Natural killer cell (primary cell): ENCODE results near the gene MACIR. TPM values are rescaled to one million over a fixed set of nuclear protein-coding genes. Genes with fewer than 3 reads are reported as not detected.

ENCODE experiments used
- ATAC-seq, 3 donors: fragments of 150-1000 bp in 2 of 3; fragments of 200-7000 bp in 1 of 3; cut with Tn5 transposase; 1 replicate in 1 of 3; 2 replicates in 2 of 3; pipeline ENCODE4 v1.10.0; 2021; ENCODE audit warnings: mild to moderate bottlenecking in 2 of 3, moderate library complexity in 2 of 3
- DNase-seq, 2 donors: peaks; one replicate each; pipeline versions ENCODE4 v3.0.0 to v3.0.0-alpha.2; 2013 to 2021; ENCODE audit warnings: mixed read lengths in 1 of 2
- H3K27ac ChIP-seq: one replicate; pipeline ENCODE4 v1.5.1; 2013; ENCODE audit warnings: mild to moderate bottlenecking, low read length
- H3K27me3 ChIP-seq: one replicate; pipeline ENCODE4 v1.6.1; 2013; ENCODE audit warnings: low read length; ENCODE audit not compliant: control insufficient read depth, insufficient read depth
- H3K36me3 ChIP-seq: one replicate; pipeline ENCODE4 v1.6.1; 2013; ENCODE audit warnings: low read length; ENCODE audit not compliant: control insufficient read depth, insufficient read depth
- H3K4me1 ChIP-seq: one replicate; pipeline ENCODE4 v1.6.1; 2013; ENCODE audit warnings: low read length; ENCODE audit not compliant: control insufficient read depth, insufficient read depth
- H3K4me3 ChIP-seq: one replicate; pipeline ENCODE4 v1.5.1; 2013; ENCODE audit warnings: low read length
- H3K9me3 ChIP-seq: one replicate; pipeline ENCODE4 v1.6.1; 2013; ENCODE audit warnings: low read length; ENCODE audit not compliant: control insufficient read depth, insufficient read depth
- H3K27ac Mint-ChIP-seq, 2 donors: one replicate each; pipeline ENCODE4 v1.8.0; 2022; ENCODE audit warnings: mild to moderate bottlenecking in 2 of 2, mixed read lengths in 2 of 2, moderate library complexity in 1 of 2
- H3K27me3 Mint-ChIP-seq, 2 donors: one replicate each; pipeline ENCODE4 v1.8.0; 2022; ENCODE audit warnings: low read depth in 2 of 2, mixed read lengths in 2 of 2
- H3K36me3 Mint-ChIP-seq: one replicate; pipeline ENCODE4 v1.8.0; 2022; ENCODE audit warnings: mixed read lengths
- H3K4me1 Mint-ChIP-seq, 2 donors: one replicate each; pipeline ENCODE4 v1.8.0; 2022; ENCODE audit warnings: mixed read lengths in 2 of 2
- H3K4me3 Mint-ChIP-seq: one replicate; pipeline ENCODE4 v1.8.0; 2022; ENCODE audit warnings: mild to moderate bottlenecking, moderate library complexity, mixed read lengths
- H3K9me3 Mint-ChIP-seq, 2 donors: one replicate each; pipeline ENCODE4 v1.8.0; 2022; ENCODE audit warnings: mixed read lengths in 2 of 2
- CTCF ChIP-seq: fragments of 200-600 bp; IDR thresholded peaks from one replicate; pipeline ENCODE4 v1.8.0; 2022; ENCODE audit warnings: antibody characterized with exemption
- WGBS: methylation state at CpG from one replicate; pipeline ENCODE4 v1.1.7; 2013; ENCODE audit warnings: missing lambda C conversion rate; ENCODE audit not compliant: insufficient coverage; 5-methylcytosine and 5-hydroxymethylcytosine counted together
- intact Hi-C: fragments of 100-400 bp; cut with micrococcal nuclease; formaldehyde crosslinking; loops from one replicate; pipeline ENCODE4 v1.14.2; 2022
- total RNA-seq, 4 donors: library from RNA; stranded (reverse); fragments of 120-200 nt in 1 of 4; gene quantifications; one replicate each; pipeline versions ENCODE4 v1.2.3 to v1.2.4, GENCODE V29; 2013 to 2022

MACIR gene
- 1 to 10 TPM; 1.5 to 5.3 (median 2.7) TPM for total RNA-seq
- total RNA-seq (2013) = 5.7 TPM

GRCh38 chr5:103258368-103258956 lies at the start of gene MACIR:
MACIR (plus strand) TSS chr5:103258763; CDS start chr5:103275920, 17,157 bp downstream.
- Mint-ChIP-seq H3K27me3 (peaks cover 7% of the 10 kb centered on the region in 2 donors), H3K4me3 (peak within 1 kb of the TSS; percentile 93), H3K27ac (peak within 1 kb of the TSS; percentile 62 to 79), H3K9me3 (no peaks in the 10 kb centered on the region), H3K4me1 (peaks cover 10 to 16% of the 10 kb centered on the region in 2 donors), H3K36me3 (no peaks in the 10 kb centered on the region)
- intact Hi-C loops = loop anchor here (1.0 kb wide), 1 partner anchor 138 kb away; the partner anchor contains the start of genes GIN1 and PPIP5K2
- H3K4me1 ChIP-seq = peaks cover 5% of the 10 kb centered on the region
- WGBS = under 1% methylated on average over 45 of the region's 45 CpGs
- no peaks in the 10 kb centered on the region for H3K36me3 ChIP-seq
- peaks cover 3% of the 10 kb centered on the region for H3K27me3 ChIP-seq
- TF ChIP-seq CTCF = no peak
- H3K9me3 ChIP-seq = no peaks in the 10 kb centered on the region
- DNase-seq (peak; percentile 86 to 97), ATAC-seq (peak; percentile 94 to 98 (median 94))
- H3K4me3 ChIP-seq = peak within 1 kb of the TSS; percentile 67
- H3K27ac ChIP-seq = peak within 1 kb of the TSS; percentile 49

DNA sequence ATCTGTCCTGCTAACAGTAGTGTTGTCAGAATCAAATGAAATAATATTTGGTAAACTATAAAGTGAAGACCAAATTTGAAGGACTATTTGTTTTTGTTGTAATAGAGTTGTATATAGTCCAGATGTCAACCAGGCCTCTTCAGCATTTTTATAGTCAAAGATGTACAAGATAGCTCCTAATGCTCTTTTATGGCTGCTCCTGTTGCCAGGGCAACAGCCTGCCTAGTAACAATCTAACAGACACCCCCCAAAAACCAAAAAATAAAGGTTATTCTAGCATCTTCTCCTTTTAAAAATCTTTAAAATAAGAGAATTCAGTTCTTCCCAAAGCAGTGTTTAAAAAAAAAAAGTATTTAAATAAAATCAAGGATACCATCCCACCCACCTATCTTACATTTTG lies 49.5 kb upstream of the MACIR start:
- no peak overlapping the region for H3K27ac ChIP-seq
- no peaks in the 10 kb centered on the region for H3K9me3 Mint-ChIP-seq
- no peaks in the 10 kb centered on the region for H3K27me3 ChIP-seq
- no peaks in the 10 kb centered on the region for H3K9me3 ChIP-seq
- peaks cover 4% of the 10 kb centered on the region for H3K36me3 ChIP-seq
- no peaks in the 10 kb centered on the region for H3K4me1 ChIP-seq
- no peaks in the 10 kb centered on the region for H3K27me3 Mint-ChIP-seq
- H3K36me3 Mint-ChIP-seq = peaks cover 13% of the 10 kb centered on the region
- peaks cover 14 to 16% of the 10 kb centered on the region in 2 donors for H3K4me1 Mint-ChIP-seq
- ATAC-seq (no peak), DNase-seq (no peak)
- intact Hi-C loops = no loop called here
- TF ChIP-seq CTCF = no peak
- no peak overlapping the region for H3K4me3 ChIP-seq
- H3K4me3 Mint-ChIP-seq = no peak overlapping the region
- H3K27ac Mint-ChIP-seq = no peak overlapping the region

DNA sequence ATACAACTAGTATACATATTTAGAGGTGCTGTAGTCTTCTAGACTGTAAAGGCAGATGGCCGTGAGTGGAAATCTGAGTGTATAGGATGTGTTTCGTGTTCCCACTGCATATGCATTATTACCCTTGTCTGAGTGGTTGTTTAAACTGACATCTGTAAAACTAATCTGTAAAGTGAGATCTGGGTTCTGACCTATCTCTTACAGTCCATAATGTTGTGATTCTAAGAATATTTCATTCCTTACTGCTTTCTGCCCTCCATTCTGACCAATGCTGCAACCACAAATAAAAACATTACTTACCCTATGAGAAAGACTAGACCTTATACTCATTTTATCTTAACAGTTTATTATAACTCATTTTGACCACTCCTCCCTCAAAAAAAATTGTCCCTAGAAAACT lies 47.6 kb upstream of the MACIR start:
- Histone ChIP-seq H3K27me3 (no peaks in the 10 kb centered on the region), H3K9me3 (no peaks in the 10 kb centered on the region), H3K4me1 (no peaks in the 10 kb centered on the region), H3K27ac (peak overlapping the region; percentile 8), H3K4me3 (no peak overlapping the region), H3K36me3 (peaks cover 3% of the 10 kb centered on the region)
- peaks cover 15 to 17% of the 10 kb centered on the region in 2 donors for H3K4me1 Mint-ChIP-seq
- no peak for TF ChIP-seq CTCF
- peak overlapping the region; percentile 73 to 85 for H3K27ac Mint-ChIP-seq
- H3K4me3 Mint-ChIP-seq = no peak overlapping the region
- peaks cover 6% of the 10 kb centered on the region for H3K36me3 Mint-ChIP-seq
- ATAC-seq (no peak), DNase-seq (no peak)
- H3K27me3 Mint-ChIP-seq = no peaks in the 10 kb centered on the region
- intact Hi-C loops = no loop called here
- 92% methylated on average over 2 of the region's 2 CpGs for WGBS
- H3K9me3 Mint-ChIP-seq = no peaks in the 10 kb centered on the region
